Measurements from ENCODE around the gene CDC123.
A peak's percentile ranks its signal among the peaks of the same experiment; 100 is the strongest.
"Not testable (repeated sequence)": the region's sequence is repeated elsewhere in the genome, so short reads cannot be mapped to it uniquely, and the experiment has no call there.

The CDC123 gene

GRCh38 chr10:12235796-12236195 is 39.8 kb downstream of the CDC123 start:
- no peak for DNase-seq (ENCODE audit: low spot score)

GRCh38 chr10:12237265-12238220 is 41.6 kb downstream of the CDC123 start:
- no peak for DNase-seq (ENCODE audit: low spot score)

GRCh38 chr10:12238821-12239220 is 42.8 kb downstream of the CDC123 start:
- DNase-seq (ENCODE audit: low spot score) = no peak

- DNase-seq (ENCODE audit: low spot score) = peak; percentile 52
These were observed 46.0 kb downstream of the CDC123 start for GRCh38 chr10:12241810-12242529.

GRCh38 chr10:12243864-12244620 is 48.1 kb downstream of the CDC123 start:
- no peak for DNase-seq (ENCODE audit: low spot score)

- DNase-seq (ENCODE audit: low spot score) = no peak
These were observed 54.2 kb downstream of the CDC123 start for GRCh38 chr10:12250181-12250580.

- DNase-seq (ENCODE audit: low spot score) = not testable (repeated sequence)
These were observed 54.7 kb downstream of the CDC123 start for GRCh38 chr10:12250702-12251101.

GRCh38 chr10:12251581-12251980 is 55.6 kb downstream of the CDC123 start:
- no peak for DNase-seq (ENCODE audit: low spot score)

- peak; percentile 63 for DNase-seq (ENCODE audit: low spot score)
These were observed 57.0 kb downstream of the CDC123 start for GRCh38 chr10:12252882-12253546.

- DNase-seq (ENCODE audit: low spot score) = no peak
These were observed 59.1 kb downstream of the CDC123 start for GRCh38 chr10:12255048-12255447.

GRCh38 chr10:12259988-12260387 is 64.0 kb downstream of the CDC123 start:
- no peak for DNase-seq (ENCODE audit: low spot score)

GRCh38 chr10:12262278-12262981 is 66.4 kb downstream of the CDC123 start:
- no peak for DNase-seq (ENCODE audit: low spot score)

- peak; percentile 92 for DNase-seq (ENCODE audit: low spot score)
These were observed 68.4 kb downstream of the CDC123 start for GRCh38 chr10:12264204-12264940.

- DNase-seq (ENCODE audit: low spot score) = no peak
These were observed 73.1 kb downstream of the CDC123 start for GRCh38 chr10:12269056-12269455.

GRCh38 chr10:12271210-12271540 is 75.2 kb downstream of the CDC123 start:
- DNase-seq (ENCODE audit: low spot score) = no peak

GRCh38 chr10:12277862-12278261 is 81.9 kb downstream of the CDC123 start:
- not testable (repeated sequence) for DNase-seq (ENCODE audit: low spot score)

- DNase-seq (ENCODE audit: low spot score) = no peak
These were observed 83.3 kb downstream of the CDC123 start for GRCh38 chr10:12279281-12279680.

- no peak for DNase-seq (ENCODE audit: low spot score)
These were observed 91.8 kb downstream of the CDC123 start for GRCh38 chr10:12287772-12288171.

- DNase-seq (ENCODE audit: low spot score) = not testable (repeated sequence)
These were observed 101.8 kb downstream of the CDC123 start for GRCh38 chr10:12297784-12298183.

- DNase-seq (ENCODE audit: low spot score) = no peak
These were observed 103.4 kb downstream of the CDC123 start for GRCh38 chr10:12299222-12299965.
